Nephron progenitor cell (in vitro differentiated cells): ENCODE measurements around the gene GPR149.
"Not testable (repeated sequence)": the region's sequence is repeated elsewhere in the genome, so short reads cannot be mapped to it uniquely, and the experiment has no call there.

Experiments
- DNase-seq: peaks from one replicate; pipeline ENCODE4 v3.0.0; 2021
- H3K27ac Mint-ChIP-seq: 2 replicates; pipeline ENCODE4 v1.8.0; 2021; ENCODE audit warnings: mild to moderate bottlenecking, moderate library complexity, mixed read lengths
- H3K27me3 Mint-ChIP-seq: 2 replicates; pipeline ENCODE4 v1.8.0; 2021; ENCODE audit warnings: mild to moderate bottlenecking, low read depth, mixed read lengths; ENCODE audit not compliant: poor library complexity
- H3K36me3 Mint-ChIP-seq: 2 replicates; pipeline ENCODE4 v1.8.0; 2021; ENCODE audit warnings: low read depth, mixed read lengths
- H3K4me1 Mint-ChIP-seq: 2 replicates; pipeline ENCODE4 v1.8.0; 2021; ENCODE audit warnings: mixed read lengths
- H3K4me3 Mint-ChIP-seq: 2 replicates; pipeline ENCODE4 v1.8.0; 2021; ENCODE audit warnings: mild to moderate bottlenecking, moderate library complexity, mixed read lengths
- H3K9me3 Mint-ChIP-seq: 2 replicates; pipeline ENCODE4 v1.8.0; 2021; ENCODE audit warnings: mild to moderate bottlenecking, moderate library complexity, mixed read lengths
- CTCF ChIP-seq: fragments of 200-600 bp; sonication (generic); IDR thresholded peaks from 2 replicates; pipeline ENCODE4 v1.5.0; 2021; ENCODE audit warnings: antibody characterized with exemption

GPR149 gene, protein sequence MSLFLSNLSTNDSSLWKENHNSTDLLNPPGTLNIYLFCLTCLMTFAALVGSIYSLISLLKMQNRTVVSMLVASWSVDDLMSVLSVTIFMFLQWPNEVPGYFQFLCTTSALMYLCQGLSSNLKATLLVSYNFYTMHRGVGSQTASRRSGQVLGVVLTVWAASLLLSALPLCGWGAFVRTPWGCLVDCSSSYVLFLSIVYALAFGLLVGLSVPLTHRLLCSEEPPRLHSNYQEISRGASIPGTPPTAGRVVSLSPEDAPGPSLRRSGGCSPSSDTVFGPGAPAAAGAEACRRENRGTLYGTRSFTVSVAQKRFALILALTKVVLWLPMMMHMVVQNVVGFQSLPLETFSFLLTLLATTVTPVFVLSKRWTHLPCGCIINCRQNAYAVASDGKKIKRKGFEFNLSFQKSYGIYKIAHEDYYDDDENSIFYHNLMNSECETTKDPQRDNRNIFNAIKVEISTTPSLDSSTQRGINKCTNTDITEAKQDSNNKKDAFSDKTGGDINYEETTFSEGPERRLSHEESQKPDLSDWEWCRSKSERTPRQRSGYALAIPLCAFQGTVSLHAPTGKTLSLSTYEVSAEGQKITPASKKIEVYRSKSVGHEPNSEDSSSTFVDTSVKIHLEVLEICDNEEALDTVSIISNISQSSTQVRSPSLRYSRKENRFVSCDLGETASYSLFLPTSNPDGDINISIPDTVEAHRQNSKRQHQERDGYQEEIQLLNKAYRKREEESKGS

DNA sequence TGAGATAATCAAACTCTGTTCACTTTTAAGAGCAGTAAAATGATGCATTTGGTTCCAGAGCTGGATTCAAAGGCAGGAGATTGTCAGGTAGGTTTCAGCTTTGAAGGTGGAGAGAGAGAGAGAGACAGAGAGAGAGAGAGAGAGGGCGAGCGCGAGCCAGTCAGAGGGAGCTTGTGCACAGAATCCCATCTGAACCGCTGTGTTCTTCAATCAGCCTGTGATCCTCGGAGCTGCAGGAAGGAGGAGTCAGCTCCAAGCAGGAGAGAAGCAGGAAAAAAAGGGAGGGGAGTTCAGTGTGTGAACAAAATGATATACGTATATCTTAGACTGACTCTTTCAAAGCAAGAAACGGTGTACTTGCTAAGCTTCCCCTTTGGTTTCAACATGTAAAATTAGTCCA is at the start of gene GPR149:
TSS of gene GPR149 (minus strand) at position 177 of the 400 bp plus-strand sequence. CDS start 575 bp downstream, outside the sequence.
- H3K9me3 Mint-ChIP-seq, result no peaks in the 10 kb centered on the region
- TF ChIP-seq CTCF, result no peak
- DNase-seq, result peak; percentile 37
- H3K27ac Mint-ChIP-seq, result no peak within 1 kb of the TSS
- H3K4me1 Mint-ChIP-seq, result peaks cover 24% of the 10 kb centered on the region
- no peaks in the 10 kb centered on the region for H3K36me3 Mint-ChIP-seq
- peak within 1 kb of the TSS; percentile 88 for H3K4me3 Mint-ChIP-seq
- peaks cover 53% of the 10 kb centered on the region for H3K27me3 Mint-ChIP-seq

GRCh38 chr3:154473769-154474168 is 43.8 kb upstream of the GPR149 start:
- no peaks in the 10 kb centered on the region for H3K27me3 Mint-ChIP-seq
- TF ChIP-seq CTCF, result no peak
- H3K4me1 Mint-ChIP-seq, result peaks cover 3% of the 10 kb centered on the region
- no peak overlapping the region for H3K27ac Mint-ChIP-seq
- DNase-seq, result no peak
- H3K36me3 Mint-ChIP-seq, result no peaks in the 10 kb centered on the region
- no peak overlapping the region for H3K4me3 Mint-ChIP-seq
- H3K9me3 Mint-ChIP-seq, result peaks cover 15% of the 10 kb centered on the region

- no peaks in the 10 kb centered on the region for H3K36me3 Mint-ChIP-seq
- no peak for DNase-seq
- H3K27me3 Mint-ChIP-seq, result no peaks in the 10 kb centered on the region
- peaks cover 13% of the 10 kb centered on the region for H3K4me1 Mint-ChIP-seq
- peaks cover 12% of the 10 kb centered on the region for H3K9me3 Mint-ChIP-seq
- no peak overlapping the region for H3K27ac Mint-ChIP-seq
- no peak overlapping the region for H3K4me3 Mint-ChIP-seq
- TF ChIP-seq CTCF, result no peak
These were observed 39.6 kb upstream of the GPR149 start for GRCh38 chr3:154469585-154469984.

- H3K27ac Mint-ChIP-seq, result no peak overlapping the region
- no peak for TF ChIP-seq CTCF
- H3K27me3 Mint-ChIP-seq, result no peaks in the 10 kb centered on the region
- no peak overlapping the region for H3K4me3 Mint-ChIP-seq
- no peaks in the 10 kb centered on the region for H3K36me3 Mint-ChIP-seq
- no peak for DNase-seq
- peaks cover 13% of the 10 kb centered on the region for H3K4me1 Mint-ChIP-seq
- no peaks in the 10 kb centered on the region for H3K9me3 Mint-ChIP-seq
These were observed 34.6 kb upstream of the GPR149 start for GRCh38 chr3:154464440-154465190.

- peaks cover 4% of the 10 kb centered on the region for H3K27me3 Mint-ChIP-seq
- no peak for TF ChIP-seq CTCF
- H3K27ac Mint-ChIP-seq, result no peak overlapping the region
- H3K4me1 Mint-ChIP-seq, result no peaks in the 10 kb centered on the region
- no peak overlapping the region for H3K4me3 Mint-ChIP-seq
- H3K36me3 Mint-ChIP-seq, result no peaks in the 10 kb centered on the region
- DNase-seq, result no peak
- no peaks in the 10 kb centered on the region for H3K9me3 Mint-ChIP-seq
These were observed 28.6 kb upstream of the GPR149 start for GRCh38 chr3:154458560-154458959.

GRCh38 chr3:154439081-154439480 is 9.1 kb upstream of the GPR149 start:
- H3K36me3 Mint-ChIP-seq, DNase-seq, H3K9me3 Mint-ChIP-seq, H3K4me1 Mint-ChIP-seq, H3K27ac Mint-ChIP-seq, H3K27me3 Mint-ChIP-seq, H3K4me3 Mint-ChIP-seq: not testable (repeated sequence)
